IMR-90 (cell line): ENCODE results near the gene GALNT4. TPM values are rescaled to one million over a fixed set of nuclear protein-coding genes. Genes with fewer than 3 reads are reported as not detected.
A peak's percentile ranks its signal among the peaks of the same experiment; 100 is the strongest.

Experiments
- ATAC-seq: fragments of 200-7000 bp; cut with Tn5 transposase; 2 replicates; pipeline ENCODE4 v1.9.1; 2020; ENCODE audit warnings: low read depth, mild to moderate bottlenecking, moderate library complexity
- BruUV-seq: library from RNA; stranded (reverse); fragments of 400-500 nt; replicated peaks from 2 replicates; lab custom pipeline; 2021; lab: Mats Ljungman, UMichigan
- CTCF ChIA-PET: fragments of 300-600 bp; formaldehyde crosslinking; extraction: SDS; loops from one replicate; lab custom pipeline; 2021; ENCODE audit warnings: antibody characterized with exemption; lab: Yijun Ruan, JAX
- POLR2A ChIA-PET: fragments of 300-600 bp; sonication (Branson Sonifier 250); formaldehyde crosslinking; loops from one replicate; lab custom pipeline; 2022; ENCODE audit warnings: antibody characterized with exemption; ENCODE audit not compliant: unreplicated experiment; lab: Charles Lee
- DNase-seq: peaks from one replicate; pipeline ENCODE4 v3.0.0; 2013
- H2AFZ ChIP-seq: replicated peaks from 2 replicates; pipeline ENCODE3; 2013; ENCODE audit warnings: low read length, mild to moderate bottlenecking; ENCODE audit not compliant: poor library complexity
- H2AK5ac ChIP-seq: 2 replicates; pipeline ENCODE4 v1.6.1; 2013; ENCODE audit warnings: low read depth, low read length, inconsistent platforms
- H2AK9ac ChIP-seq: replicated peaks from 2 replicates; pipeline ENCODE3; 2013; ENCODE audit warnings: mild to moderate bottlenecking, low read depth, low read length, moderate library complexity; ENCODE audit not compliant: poor library complexity
- H2BK120ac ChIP-seq: 2 replicates; pipeline ENCODE4 v1.6.1; 2013; ENCODE audit warnings: low read depth, low read length, inconsistent platforms
- H2BK15ac ChIP-seq: 3 replicates; pipeline ENCODE4 v1.6.1; 2013; ENCODE audit warnings: low read depth, low read length, inconsistent platforms
- H2BK20ac ChIP-seq: 2 replicates; pipeline ENCODE4 v1.6.1; 2013; ENCODE audit warnings: low read depth, mild to moderate bottlenecking, inconsistent platforms, low read length, moderate library complexity
- H2BK5ac ChIP-seq: 2 replicates; pipeline ENCODE4 v1.6.1; 2013; ENCODE audit warnings: mild to moderate bottlenecking, low read depth, low read length, inconsistent platforms; ENCODE audit not compliant: poor library complexity, severe bottlenecking
- H3K14ac ChIP-seq: replicated peaks from 2 replicates; pipeline ENCODE4 v1.6.1; 2013; ENCODE audit warnings: low read depth, low read length, inconsistent platforms
- H3K18ac ChIP-seq: 2 replicates; pipeline ENCODE4 v1.6.1; 2013; ENCODE audit warnings: low read depth, low read length, control low read depth
- H3K23ac ChIP-seq: 2 replicates; pipeline ENCODE4 v1.6.1; 2013; ENCODE audit warnings: low read depth, low read length, inconsistent platforms
- H3K27ac ChIP-seq: 2 replicates; pipeline ENCODE4 v1.5.1; 2013; ENCODE audit warnings: mild to moderate bottlenecking, control low read depth, low read length; ENCODE audit not compliant: insufficient read depth
- H3K27me3 ChIP-seq: 2 replicates; pipeline ENCODE4 v1.6.1; 2013; ENCODE audit warnings: low read length; ENCODE audit not compliant: control insufficient read depth, insufficient read depth
- H3K36me3 ChIP-seq: 2 replicates; pipeline ENCODE4 v1.6.1; 2013; ENCODE audit warnings: low read length, mixed read lengths; ENCODE audit not compliant: control insufficient read depth, insufficient read depth
- H3K4ac ChIP-seq: 2 replicates; pipeline ENCODE4 v1.6.1; 2013; ENCODE audit warnings: low read depth, low read length, inconsistent platforms
- H3K4me1 ChIP-seq: 2 replicates; pipeline ENCODE4 v1.6.1; 2013; ENCODE audit warnings: low read length, mixed read lengths; ENCODE audit not compliant: control insufficient read depth, insufficient read depth
- H3K4me2 ChIP-seq: 2 replicates; pipeline ENCODE4 v1.6.1; 2013; ENCODE audit warnings: low read depth, mild to moderate bottlenecking, control low read depth, low read length, moderate library complexity
- H3K4me3 ChIP-seq: 2 replicates; pipeline ENCODE4 v1.5.1; 2013; ENCODE audit warnings: low read depth, mild to moderate bottlenecking, control low read depth, low read length, moderate library complexity; ENCODE audit not compliant: insufficient read depth
- H3K56ac ChIP-seq: 2 replicates; pipeline ENCODE4 v1.6.1; 2013; ENCODE audit warnings: low read length, inconsistent platforms; ENCODE audit not compliant: insufficient read depth; ENCODE audit errors: extremely low read depth
- H3K79me1 ChIP-seq, 2 experiments: 2 replicates each; pipeline ENCODE4 v1.6.1; 2013; ENCODE audit warnings: low read length in 2 of 2, inconsistent platforms in 1 of 2, low read depth in 1 of 2
- H3K9ac ChIP-seq: 2 replicates; pipeline ENCODE4 v1.6.1; 2013; ENCODE audit warnings: low read depth, low read length, control low read depth
- H3K9me1 ChIP-seq: 2 replicates; pipeline ENCODE4 v1.6.1; 2013; ENCODE audit warnings: low read length, inconsistent platforms; ENCODE audit not compliant: insufficient read depth
- H3K9me3 ChIP-seq: 2 replicates; pipeline ENCODE4 v1.6.1; 2013; ENCODE audit warnings: low read length; ENCODE audit not compliant: control insufficient read depth, insufficient read depth
- H4K20me1 ChIP-seq: 2 replicates; pipeline ENCODE4 v1.6.1; 2013; ENCODE audit warnings: low read length, inconsistent platforms; ENCODE audit not compliant: insufficient read depth
- H4K5ac ChIP-seq: 2 replicates; pipeline ENCODE4 v1.6.1; 2013; ENCODE audit warnings: mild to moderate bottlenecking, low read depth, low read length, control low read depth
- H4K8ac ChIP-seq, 2 experiments: 2 replicates each; pipeline ENCODE4 v1.6.1; 2013; ENCODE audit warnings: low read depth in 2 of 2, low read length in 2 of 2, control low read depth in 1 of 2, inconsistent platforms in 1 of 2
- H4K91ac ChIP-seq: 2 replicates; pipeline ENCODE4 v1.6.1; 2013; ENCODE audit warnings: low read depth, low read length, inconsistent platforms; ENCODE audit not compliant: insufficient read depth
- BHLHE40 ChIP-seq: fragments of 150-350 bp; IDR thresholded peaks from 2 replicates; pipeline ENCODE4 v1.6.1; 2016; ENCODE audit warnings: mild to moderate bottlenecking, low read depth, low read length
- CTCF ChIP-seq: conservative IDR thresholded peaks from 2 replicates; pipeline ENCODE4 v1.5.1; 2012; ENCODE audit warnings: mild to moderate bottlenecking, low read depth, low read length, improper control_type of control experiment
- FOS ChIP-seq: fragments of 150-350 bp; IDR thresholded peaks from 2 replicates; pipeline ENCODE4 v1.6.1; 2016; ENCODE audit warnings: low read depth, low read length
- NFE2L2 ChIP-seq: fragments of 150-350 bp; IDR thresholded peaks from 2 replicates; pipeline ENCODE4 v1.6.1; 2016; ENCODE audit warnings: low read depth, mild to moderate bottlenecking, low read length
- POLR2A ChIP-seq: IDR thresholded peaks from 2 replicates; pipeline ENCODE4 v1.6.1; 2012; ENCODE audit warnings: mild to moderate bottlenecking, low read depth, low read length
- SMC3 ChIP-seq: fragments of 150-350 bp; IDR thresholded peaks from 2 replicates; pipeline ENCODE4 v1.6.1; 2016; ENCODE audit warnings: low read depth, mild to moderate bottlenecking, antibody characterized with exemption, low read length, moderate library complexity
- USF2 ChIP-seq: fragments of 150-350 bp; IDR thresholded peaks from 2 replicates; pipeline ENCODE4 v1.6.1; 2017; ENCODE audit warnings: mild to moderate bottlenecking, antibody characterized with exemption, low read length, low read depth
- WGBS, 2 experiments: methylation state at CpG; one replicate each; pipeline versions ENCODE4 v1.1.5 to v1.1.7; 2013; ENCODE audit warnings: missing lambda C conversion rate in 2 of 2; ENCODE audit not compliant: insufficient read length in 1 of 2; ENCODE audit errors: extremely low coverage in 2 of 2; 5-methylcytosine and 5-hydroxymethylcytosine counted together
- dilution Hi-C: fragments of 300-500 bp; cut with HindIII; formaldehyde crosslinking; loops from one replicate; pipeline ENCODE4 v1.14.3; 2018; ENCODE audit warnings: low sequenced_read_pairs; ENCODE audit not compliant: unreplicated experiment
- in situ Hi-C: fragments of 300-500 bp; cut with MboI; formaldehyde crosslinking; loops from 3 replicates; pipeline ENCODE4 v1.14.3; 2019; ENCODE audit warnings: low sequenced_read_pairs, inconsistent platforms, mixed read lengths
- intact Hi-C: fragments of 100-400 bp; cut with micrococcal nuclease; formaldehyde crosslinking; loops from 2 replicates; pipeline ENCODE4 v1.10.0; 2022
- polyA plus RNA-seq, 3 experiments: library from polyadenylated mRNA; depleted of rRNA; stranded (reverse); fragments of >200 nt; gene quantifications; 2 replicates each; pipeline ENCODE4 v1.2.3, GENCODE V29; 2012; ENCODE audit warnings: low replicate concordance in 1 of 3
- total RNA-seq: library from RNA; depleted of rRNA; stranded (reverse); fragments of >200 nt; gene quantifications from 2 replicates; pipeline ENCODE4 v1.2.3, GENCODE V29; 2012

Gene GALNT4
- total and polyA plus RNA-seq, 2 of the 4 experiments (the other 2 are of a cell fraction), result 2.6 to 9.0 TPM

DNA sequence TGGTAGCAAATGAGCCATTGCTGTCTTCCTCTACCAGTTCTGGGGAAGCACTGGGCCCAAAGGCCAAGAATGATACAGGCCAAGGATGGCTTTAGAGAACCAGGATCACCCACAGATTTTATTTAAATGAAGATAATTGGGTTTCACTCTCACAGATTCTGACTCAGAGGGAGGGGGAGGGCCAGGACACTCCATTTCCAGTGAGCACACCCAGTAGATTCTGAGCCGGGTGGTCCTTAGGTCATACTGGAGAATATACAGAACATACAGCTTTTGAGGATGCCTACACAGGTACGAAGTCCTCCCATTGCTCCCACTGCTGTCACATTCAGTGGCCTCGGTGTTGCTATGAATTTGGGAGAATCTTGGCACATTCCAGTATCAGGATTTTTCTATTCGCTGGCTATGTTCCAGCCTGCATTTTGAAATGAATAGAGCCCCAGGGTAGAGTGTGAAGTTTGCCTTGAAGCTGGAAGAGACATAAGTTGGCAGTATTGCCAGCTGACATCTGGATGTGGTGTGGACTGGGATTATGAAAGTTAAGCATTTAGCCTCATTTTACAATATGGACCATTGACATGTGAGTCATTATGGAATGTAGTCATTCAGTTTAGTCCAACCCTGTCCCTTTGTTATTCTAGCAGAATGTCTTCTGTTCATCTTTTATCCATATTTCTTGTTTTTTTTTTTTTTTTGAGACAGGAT, 47.0 kb upstream of the GALNT4 start:
- peak; percentile 52 for DNase-seq
- no TSS peak for BruUV-seq
- Histone ChIP-seq H2AK9ac (no peak overlapping the region), H3K27ac (no peak overlapping the region), H3K4me3 (no peak overlapping the region), H2AK5ac (no peak overlapping the region), H3K27me3 (no peaks in the 10 kb centered on the region), H3K79me1 (no peaks in the 10 kb centered on the region), H2BK20ac (no peak overlapping the region), H3K36me3 (no peaks in the 10 kb centered on the region), H2BK15ac (no peak overlapping the region), H2BK120ac (no peak overlapping the region), H2AFZ (no peak overlapping the region), H3K9me1 (no peaks in the 10 kb centered on the region), H3K4me2 (no peak overlapping the region), H3K18ac (no peak overlapping the region), H4K20me1 (no peaks in the 10 kb centered on the region), H3K9me3 (no peaks in the 10 kb centered on the region), H3K14ac (no peak overlapping the region), H4K5ac (no peak overlapping the region), H4K91ac (no peak overlapping the region), H3K4ac (no peak overlapping the region), H3K9ac (no peak overlapping the region), H3K4me1 (peaks cover 11% of the 10 kb centered on the region), H3K23ac (no peak overlapping the region), H4K8ac (no peak overlapping the region), H3K56ac (no peak overlapping the region), H2BK5ac (no peak overlapping the region)
- dilution Hi-C loops, result no loop called here
- intact Hi-C loops, result no loop called here
- ChIA-PET CTCF (no interaction called here), POLR2A (no interaction called here)
- WGBS, 2 experiments, result 93% methylated on average over 3 of the region's 4 CpGs; no CpG with 5 or more reads in 1 of the 2 experiments
- no peak for TF ChIP-seq BHLHE40
- no peak for TF ChIP-seq CTCF
- TF ChIP-seq FOS, result no peak
- TF ChIP-seq USF2, result no peak
- TF ChIP-seq SMC3, result no peak
- TF ChIP-seq NFE2L2, result no peak
- no peak for TF ChIP-seq POLR2A
- peak; percentile 42; the same call in 1 of the 2 replicates for ATAC-seq
- in situ Hi-C loops, result no loop called here
